Measurements from ENCODE around the gene ATP5MG.

DNA sequence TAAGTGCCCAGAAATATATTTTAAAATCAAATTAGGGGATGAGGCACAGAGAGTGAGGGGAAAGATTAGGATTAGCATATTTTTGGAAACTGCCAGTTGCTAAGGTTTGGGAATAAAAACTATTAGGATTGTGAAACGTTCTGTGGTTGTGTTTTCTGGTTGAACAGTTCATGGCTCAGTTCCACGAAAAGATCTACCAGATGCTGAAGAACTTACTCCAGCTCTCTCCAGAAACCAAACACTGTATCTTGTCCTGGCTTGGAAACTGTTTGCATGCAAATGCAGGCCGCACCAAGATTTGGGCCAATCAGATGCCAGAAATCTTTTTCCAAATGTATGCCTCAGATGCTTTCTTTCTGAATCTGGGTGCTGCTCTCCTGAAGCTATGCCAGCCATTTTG lies 26.7 kb upstream of the ATP5MG start:
- TF ChIP-seq POLR2A (IDR thresholded peaks at IDR 0.05) = no peak
- TF ChIP-seq, protein P1, sequence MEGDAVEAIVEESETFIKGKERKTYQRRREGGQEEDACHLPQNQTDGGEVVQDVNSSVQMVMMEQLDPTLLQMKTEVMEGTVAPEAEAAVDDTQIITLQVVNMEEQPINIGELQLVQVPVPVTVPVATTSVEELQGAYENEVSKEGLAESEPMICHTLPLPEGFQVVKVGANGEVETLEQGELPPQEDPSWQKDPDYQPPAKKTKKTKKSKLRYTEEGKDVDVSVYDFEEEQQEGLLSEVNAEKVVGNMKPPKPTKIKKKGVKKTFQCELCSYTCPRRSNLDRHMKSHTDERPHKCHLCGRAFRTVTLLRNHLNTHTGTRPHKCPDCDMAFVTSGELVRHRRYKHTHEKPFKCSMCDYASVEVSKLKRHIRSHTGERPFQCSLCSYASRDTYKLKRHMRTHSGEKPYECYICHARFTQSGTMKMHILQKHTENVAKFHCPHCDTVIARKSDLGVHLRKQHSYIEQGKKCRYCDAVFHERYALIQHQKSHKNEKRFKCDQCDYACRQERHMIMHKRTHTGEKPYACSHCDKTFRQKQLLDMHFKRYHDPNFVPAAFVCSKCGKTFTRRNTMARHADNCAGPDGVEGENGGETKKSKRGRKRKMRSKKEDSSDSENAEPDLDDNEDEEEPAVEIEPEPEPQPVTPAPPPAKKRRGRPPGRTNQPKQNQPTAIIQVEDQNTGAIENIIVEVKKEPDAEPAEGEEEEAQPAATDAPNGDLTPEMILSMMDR (IDR thresholded peaks at IDR 0.05 in 8 of 11, conservative IDR thresholded peaks at IDR 0.05 in 3 of 11) = no peak
- no peak for TF ChIP-seq POLR2AphosphoS5 (IDR thresholded peaks at IDR 0.05)
